Fibroblast of lung (primary cell): ENCODE results near the gene COL4A3.

ENCODE experiments used
- EZH2 ChIP-seq: IDR thresholded peaks from 2 replicates; pipeline ENCODE4 v1.5.1; 2012; ENCODE audit warnings: low read length, control low read depth, mild to moderate bottlenecking; ENCODE audit errors: missing control alignments
- TF ChIP-seq, protein P1 (sequence below), 2 donors: IDR thresholded peaks in 1 of 2; conservative IDR thresholded peaks in 1 of 2; 1 replicate in 1 of 2; 2 replicates in 1 of 2; pipeline ENCODE4 v1.5.1; 2011 to 2012; ENCODE audit warnings: low read length in 2 of 2, control low read depth in 1 of 2, inconsistent platforms in 1 of 2, low read depth in 1 of 2, mild to moderate bottlenecking in 1 of 2

DNA sequence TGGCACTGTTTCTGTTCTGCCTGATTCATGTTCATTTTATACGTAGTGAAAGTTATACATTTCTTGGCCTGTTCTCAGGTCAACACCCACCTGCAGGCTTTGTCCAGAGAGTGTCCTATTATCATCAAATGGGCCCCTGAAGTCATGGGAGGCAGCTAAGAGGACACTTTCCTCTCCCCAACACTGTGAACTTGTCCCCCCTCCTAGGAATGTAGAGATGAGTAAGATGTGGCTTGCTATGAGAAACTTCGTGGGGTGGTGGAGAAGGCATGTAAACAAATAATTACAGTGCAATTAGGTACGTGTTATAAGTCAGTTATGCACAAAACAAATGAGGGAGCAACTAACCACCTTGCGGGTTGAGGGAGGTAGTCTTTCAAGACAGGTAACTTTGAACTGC, 57.9 kb downstream of the COL4A3 start:
- TF ChIP-seq, protein P1, sequence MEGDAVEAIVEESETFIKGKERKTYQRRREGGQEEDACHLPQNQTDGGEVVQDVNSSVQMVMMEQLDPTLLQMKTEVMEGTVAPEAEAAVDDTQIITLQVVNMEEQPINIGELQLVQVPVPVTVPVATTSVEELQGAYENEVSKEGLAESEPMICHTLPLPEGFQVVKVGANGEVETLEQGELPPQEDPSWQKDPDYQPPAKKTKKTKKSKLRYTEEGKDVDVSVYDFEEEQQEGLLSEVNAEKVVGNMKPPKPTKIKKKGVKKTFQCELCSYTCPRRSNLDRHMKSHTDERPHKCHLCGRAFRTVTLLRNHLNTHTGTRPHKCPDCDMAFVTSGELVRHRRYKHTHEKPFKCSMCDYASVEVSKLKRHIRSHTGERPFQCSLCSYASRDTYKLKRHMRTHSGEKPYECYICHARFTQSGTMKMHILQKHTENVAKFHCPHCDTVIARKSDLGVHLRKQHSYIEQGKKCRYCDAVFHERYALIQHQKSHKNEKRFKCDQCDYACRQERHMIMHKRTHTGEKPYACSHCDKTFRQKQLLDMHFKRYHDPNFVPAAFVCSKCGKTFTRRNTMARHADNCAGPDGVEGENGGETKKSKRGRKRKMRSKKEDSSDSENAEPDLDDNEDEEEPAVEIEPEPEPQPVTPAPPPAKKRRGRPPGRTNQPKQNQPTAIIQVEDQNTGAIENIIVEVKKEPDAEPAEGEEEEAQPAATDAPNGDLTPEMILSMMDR (conservative IDR thresholded peaks at IDR 0.05 in 1 of 2, IDR thresholded peaks at IDR 0.05 in 1 of 2; ENCODE audit: low read depth in 1 of 2, low read length in 2 of 2), result no peak
- no peak for TF ChIP-seq EZH2
